K562 (cell line): Measurements from ENCODE around the gene CDS2. TPM values are rescaled to one million over a fixed set of nuclear protein-coding genes. Genes with fewer than 3 reads are reported as not detected.

Experiments
- ETV5 ChIP-seq: sonication (generic); formaldehyde crosslinking; IDR thresholded peaks from 2 replicates; pipeline ENCODE4 v1.4.0; 2020; ENCODE audit warnings: low read depth, mild to moderate bottlenecking, missing genetic modification reagents
- HDAC1 ChIP-seq, 2 experiments: fragments of 450-650 bp; IDR thresholded peaks; 2 replicates each; pipeline ENCODE4 v1.6.1; 2016 to 2017; ENCODE audit warnings: inconsistent platforms in 1 of 2, mild to moderate bottlenecking in 1 of 2, moderate library complexity in 1 of 2
- HDAC2 ChIP-seq: fragments of 450-650 bp; IDR thresholded peaks from 2 replicates; pipeline ENCODE4 v1.6.1; 2016; ENCODE audit warnings: mild to moderate bottlenecking
- HLTF ChIP-seq: fragments of 450-650 bp; IDR thresholded peaks from 2 replicates; pipeline ENCODE4 v1.6.1; 2016
- HMG20A ChIP-seq: fragments of 450-650 bp; formaldehyde crosslinking; conservative IDR thresholded peaks from 2 replicates; pipeline ENCODE4 v1.4.0; 2020; ENCODE audit warnings: mild to moderate bottlenecking, mixed read lengths
- HOXB6 ChIP-seq: fragments of 250-450 bp; sonication (Bioruptor Pico); IDR thresholded peaks from 2 replicates; pipeline ENCODE4 v1.5.1; 2022; ENCODE audit warnings: mild to moderate bottlenecking, borderline replicate concordance
- IFI16 ChIP-seq: fragments of 250-450 bp; sonication (Bioruptor Pico); IDR thresholded peaks from 2 replicates; pipeline ENCODE4 v2.1.2; 2022; ENCODE audit warnings: mild to moderate bottlenecking, inconsistent platforms
- MTA1 ChIP-seq: fragments of 450-650 bp; IDR thresholded peaks from 2 replicates; pipeline ENCODE4 v1.6.1; 2017; ENCODE audit warnings: borderline replicate concordance
- NR4A1 ChIP-seq, 2 experiments: fragments of 250-450 bp in 1 of 2; fragments of 450-650 bp in 1 of 2; sonication (Bioruptor Pico) in 1 of 2; IDR thresholded peaks; 2 replicates each; pipeline versions ENCODE4 v1.4.0 to v1.6.1; 2016 to 2020; ENCODE audit warnings: mild to moderate bottlenecking in 2 of 2, missing compliant biosample characterization in 1 of 2, missing genetic modification characterization in 1 of 2, moderate library complexity in 1 of 2
- PHB2 ChIP-seq: fragments of 450-650 bp; IDR thresholded peaks from 2 replicates; pipeline ENCODE4 v1.6.1; 2017; ENCODE audit warnings: low read depth
- PHF8 ChIP-seq: fragments of 200-600 bp; sonication (generic); IDR thresholded peaks from 2 replicates; pipeline ENCODE4 v1.6.1; 2012; ENCODE audit warnings: mixed run types, mild to moderate bottlenecking, inconsistent platforms, low read length, moderate library complexity, borderline replicate concordance
- SAFB2 ChIP-seq: fragments of 200-400 bp; formaldehyde crosslinking; IDR thresholded peaks from 2 replicates; pipeline ENCODE4 v1.6.1; 2018; ENCODE audit warnings: borderline replicate concordance, low read length, low read depth, moderate library complexity; ENCODE audit not compliant: severe bottlenecking
- SIN3B ChIP-seq: fragments of 450-650 bp; IDR thresholded peaks from 2 replicates; pipeline ENCODE4 v1.6.1; 2017; ENCODE audit warnings: low read depth, mild to moderate bottlenecking, moderate library complexity
- SMARCA4 ChIP-seq: fragments of 450-650 bp; IDR thresholded peaks from 2 replicates; pipeline ENCODE4 v1.6.1; 2016
- TCF7L2 ChIP-seq: fragments of 150-350 bp; IDR thresholded peaks from 2 replicates; pipeline ENCODE4 v1.6.1; 2016; ENCODE audit warnings: low read depth, mild to moderate bottlenecking, low read length, moderate library complexity
- TOE1 ChIP-seq, 2 experiments: fragments of 450-650 bp in 1 of 2; sonication (generic) in 1 of 2; formaldehyde crosslinking in 1 of 2; IDR thresholded peaks; 2 replicates each; pipeline versions ENCODE4 v1.7.1 to v1.8.0; 2016 to 2022; ENCODE audit warnings: borderline replicate concordance in 2 of 2, mild to moderate bottlenecking in 2 of 2, antibody characterized with exemption in 1 of 2, inconsistent platforms in 1 of 2, low read depth in 1 of 2, missing genetic modification reagents in 1 of 2, moderate library complexity in 1 of 2
- U2AF2 ChIP-seq: fragments of 200-400 bp; formaldehyde crosslinking; optimal IDR thresholded peaks from 2 replicates; pipeline ENCODE3; 2017; ENCODE audit warnings: low read depth, mild to moderate bottlenecking, low read length
- ZNF354B ChIP-seq: fragments of 250-450 bp; sonication (Bioruptor Pico); IDR thresholded peaks from 2 replicates; pipeline ENCODE4 v1.4.0; 2020
- ZNF57 ChIP-seq: fragments of 450-650 bp; formaldehyde crosslinking; IDR thresholded peaks from 2 replicates; pipeline ENCODE4 v1.4.0; 2020; ENCODE audit warnings: mild to moderate bottlenecking, moderate library complexity
- ZSCAN32 ChIP-seq: fragments of 450-650 bp; formaldehyde crosslinking; IDR thresholded peaks from 2 replicates; pipeline ENCODE4 v1.4.0; 2020; ENCODE audit warnings: mild to moderate bottlenecking, moderate library complexity
- polyA plus RNA-seq, 8 experiments: library from polyadenylated mRNA; depleted of rRNA in 4 of 8; stranded (reverse) in 5 of 8; unstranded in 3 of 8; fragments of >200 nt; fragmentation: Nextera tagmentation in 2 of 8; fragmentation: Illumina TruSeq in 1 of 8; extraction: Ambion mirVana in 2 of 8; extraction: Trizol in 1 of 8; gene quantifications; 2 replicates each; pipeline versions ENCODE4 v1.2.1 to v1.2.3, GENCODE V29; 2011 to 2014; ENCODE audit warnings: inconsistent platforms in 1 of 8, missing spikeins in 1 of 8
- total RNA-seq, 7 experiments: library from RNA; depleted of rRNA in 6 of 7; stranded (reverse); fragments of >200 nt in 6 of 7; fragmentation: Illumina TruSeq in 2 of 7; extraction: Trizol in 2 of 7; gene quantifications; 2 replicates each; pipeline versions ENCODE4 v1.2.1 to v1.2.3, GENCODE V29; 2011 to 2021; ENCODE audit warnings: low replicate concordance in 1 of 7
- TF ChIP-seq, protein P1 (sequence below): fragments of 450-650 bp; IDR thresholded peaks from 2 replicates; pipeline ENCODE4 v1.6.1; 2016; ENCODE audit warnings: missing biosample characterization, missing genetic modification characterization
- TF ChIP-seq, protein P2 (sequence below): fragments of 450-650 bp; formaldehyde crosslinking; IDR thresholded peaks from 2 replicates; pipeline ENCODE4 v1.4.0; 2020; ENCODE audit warnings: mild to moderate bottlenecking, mixed read lengths
- TF ChIP-seq, protein P3 (sequence below): sonication (generic); formaldehyde crosslinking; IDR thresholded peaks from 2 replicates; pipeline ENCODE4 v1.8.1; 2022; ENCODE audit warnings: missing genetic modification reagents
- TF ChIP-seq, protein P4 (sequence below): fragments of 250-450 bp; sonication (Bioruptor Pico); IDR thresholded peaks from 2 replicates; pipeline ENCODE4 v1.9.0; 2021; ENCODE audit warnings: mild to moderate bottlenecking

The CDS2 gene
- total and polyA plus RNA-seq, 9 of the 15 experiments (the other 6 are each of a cell fraction or from before 2014, with no cell fraction given), result 6.4 to 46.4 (median 12.2) TPM

DNA sequence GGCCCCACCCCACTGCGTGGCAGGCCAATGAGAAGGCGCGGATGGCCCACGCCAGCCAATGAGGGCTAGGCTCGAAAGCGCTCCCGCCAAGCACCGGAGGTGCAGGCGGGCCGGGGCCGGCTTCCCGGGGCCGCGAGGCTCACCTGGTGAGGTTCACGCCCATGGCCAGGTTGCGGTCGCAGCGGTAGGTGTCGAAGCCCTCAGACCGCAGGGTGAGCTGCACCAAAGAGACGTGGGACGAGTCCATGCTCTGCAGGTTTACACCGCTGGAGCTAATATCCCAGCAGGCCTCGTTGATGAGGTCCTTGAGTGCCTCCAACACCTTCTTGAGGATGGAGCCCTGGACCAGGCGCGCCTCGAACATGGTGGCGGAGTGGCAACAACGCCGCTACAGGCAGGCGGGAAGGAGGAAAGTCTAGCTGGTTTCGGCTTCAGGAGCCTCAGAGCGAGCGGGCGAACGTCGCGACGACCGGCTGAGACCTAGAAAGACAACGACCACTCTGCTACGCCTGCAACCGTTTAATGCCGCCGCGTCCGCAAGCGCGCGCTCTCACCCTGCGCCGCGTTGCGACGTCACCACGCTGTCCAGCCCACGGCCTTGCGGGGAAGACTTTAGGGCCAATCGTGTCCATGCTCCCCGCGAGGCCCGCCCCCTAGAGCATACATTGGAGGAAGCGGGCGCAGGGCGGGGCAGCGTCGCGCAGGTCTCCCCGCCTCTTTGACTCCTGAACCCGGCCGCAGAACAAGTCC, 7.2 kb upstream of the CDS2 start, which contains the start of gene PCNA (continued):
- TF ChIP-seq, protein P1, sequence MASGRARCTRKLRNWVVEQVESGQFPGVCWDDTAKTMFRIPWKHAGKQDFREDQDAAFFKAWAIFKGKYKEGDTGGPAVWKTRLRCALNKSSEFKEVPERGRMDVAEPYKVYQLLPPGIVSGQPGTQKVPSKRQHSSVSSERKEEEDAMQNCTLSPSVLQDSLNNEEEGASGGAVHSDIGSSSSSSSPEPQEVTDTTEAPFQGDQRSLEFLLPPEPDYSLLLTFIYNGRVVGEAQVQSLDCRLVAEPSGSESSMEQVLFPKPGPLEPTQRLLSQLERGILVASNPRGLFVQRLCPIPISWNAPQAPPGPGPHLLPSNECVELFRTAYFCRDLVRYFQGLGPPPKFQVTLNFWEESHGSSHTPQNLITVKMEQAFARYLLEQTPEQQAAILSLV (tag), result no peak
- 0 out of 2 replicates have a peak, but pooled peaks have one; percentile 43 for TF ChIP-seq HDAC2
- TF ChIP-seq HDAC1 (IDR thresholded peaks at IDR 0.05), result peak in 1 of 2 experiments; percentile 81; a peak in 1 of 4 replicates
- TF ChIP-seq ZSCAN32 (CRISPR knock-in tag), result no peak
- peak; percentile 53; the same call in 1 of the 2 replicates for TF ChIP-seq ETV5
- TF ChIP-seq SMARCA4, result no peak
- TF ChIP-seq U2AF2, result no peak
- TF ChIP-seq PHB2, result no peak
- TF ChIP-seq, protein P2, sequence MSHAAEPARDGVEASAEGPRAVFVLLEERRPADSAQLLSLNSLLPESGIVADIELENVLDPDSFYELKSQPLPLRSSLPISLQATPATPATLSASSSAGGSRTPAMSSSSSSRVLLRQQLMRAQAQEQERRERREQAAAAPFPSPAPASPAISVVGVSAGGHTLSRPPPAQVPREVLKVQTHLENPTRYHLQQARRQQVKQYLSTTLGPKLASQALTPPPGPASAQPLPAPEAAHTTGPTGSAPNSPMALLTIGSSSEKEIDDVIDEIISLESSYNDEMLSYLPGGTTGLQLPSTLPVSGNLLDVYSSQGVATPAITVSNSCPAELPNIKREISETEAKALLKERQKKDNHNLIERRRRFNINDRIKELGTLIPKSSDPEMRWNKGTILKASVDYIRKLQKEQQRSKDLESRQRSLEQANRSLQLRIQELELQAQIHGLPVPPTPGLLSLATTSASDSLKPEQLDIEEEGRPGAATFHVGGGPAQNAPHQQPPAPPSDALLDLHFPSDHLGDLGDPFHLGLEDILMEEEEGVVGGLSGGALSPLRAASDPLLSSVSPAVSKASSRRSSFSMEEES, result no peak
- no peak for TF ChIP-seq TCF7L2
- TF ChIP-seq IFI16 (CRISPR knock-in tag), result no peak
- TF ChIP-seq, protein P3, sequence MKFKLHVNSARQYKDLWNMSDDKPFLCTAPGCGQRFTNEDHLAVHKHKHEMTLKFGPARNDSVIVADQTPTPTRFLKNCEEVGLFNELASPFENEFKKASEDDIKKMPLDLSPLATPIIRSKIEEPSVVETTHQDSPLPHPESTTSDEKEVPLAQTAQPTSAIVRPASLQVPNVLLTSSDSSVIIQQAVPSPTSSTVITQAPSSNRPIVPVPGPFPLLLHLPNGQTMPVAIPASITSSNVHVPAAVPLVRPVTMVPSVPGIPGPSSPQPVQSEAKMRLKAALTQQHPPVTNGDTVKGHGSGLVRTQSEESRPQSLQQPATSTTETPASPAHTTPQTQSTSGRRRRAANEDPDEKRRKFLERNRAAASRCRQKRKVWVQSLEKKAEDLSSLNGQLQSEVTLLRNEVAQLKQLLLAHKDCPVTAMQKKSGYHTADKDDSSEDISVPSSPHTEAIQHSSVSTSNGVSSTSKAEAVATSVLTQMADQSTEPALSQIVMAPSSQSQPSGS (CRISPR knock-in tag), result peak; percentile 89
- TF ChIP-seq TOE1 (IDR thresholded peaks at IDR 0.05; ENCODE audit: borderline replicate concordance), result no peak
- TF ChIP-seq TOE1 (CRISPR knock-in tag; IDR thresholded peaks at IDR 0.05; ENCODE audit: borderline replicate concordance, low read depth), result peak; percentile 98; the same call in 1 of the 2 replicates
- TF ChIP-seq HLTF, result no peak
- TF ChIP-seq PHF8, result peak; percentile 94
- TF ChIP-seq MTA1, result no peak
- TF ChIP-seq SIN3B, result peak; percentile 29; the same call in 1 of the 2 replicates
- no peak for TF ChIP-seq ZNF57 (CRISPR knock-in tag)
- no peak for TF ChIP-seq HOXB6 (CRISPR knock-in tag)
- TF ChIP-seq HMG20A, result no peak
- TF ChIP-seq NR4A1 (CRISPR knock-in tag; IDR thresholded peaks at IDR 0.05), result no peak
- TF ChIP-seq NR4A1 (tag; IDR thresholded peaks at IDR 0.05), result peak; percentile 64; the same call in 1 of the 2 replicates
- no peak for TF ChIP-seq SAFB2
- no peak for TF ChIP-seq ZNF354B (CRISPR knock-in tag)
- TF ChIP-seq, protein P4, sequence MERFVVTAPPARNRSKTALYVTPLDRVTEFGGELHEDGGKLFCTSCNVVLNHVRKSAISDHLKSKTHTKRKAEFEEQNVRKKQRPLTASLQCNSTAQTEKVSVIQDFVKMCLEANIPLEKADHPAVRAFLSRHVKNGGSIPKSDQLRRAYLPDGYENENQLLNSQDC (CRISPR knock-in tag), result no peak
